Left ventricle myocardium inferior (tissue), 1 donor: ENCODE data around the gene TSACC. TPM values are rescaled to one million over a fixed set of nuclear protein-coding genes. Genes with fewer than 3 reads are reported as not detected.
"Not testable (repeated sequence)": the region's sequence is repeated elsewhere in the genome, so short reads cannot be mapped to it uniquely, and the experiment has no call there.

ENCODE experiments used
- DNase-seq: peaks from one replicate; pipeline ENCODE4 v3.0.0-alpha.2; 2020
- H3K27ac ChIP-seq: fragments of 200-600 bp; replicated peaks from 2 replicates; pipeline ENCODE4 v1.8.0; 2021
- H3K27me3 ChIP-seq: fragments of 200-600 bp; 2 replicates; pipeline ENCODE4 v1.8.0; 2021; ENCODE audit warnings: low read depth
- H3K36me3 ChIP-seq: fragments of 200-600 bp; 2 replicates; pipeline ENCODE4 v1.8.0; 2021
- H3K4me1 ChIP-seq: fragments of 200-600 bp; 2 replicates; pipeline ENCODE4 v1.8.0; 2021
- H3K4me3 ChIP-seq: fragments of 200-600 bp; 2 replicates; pipeline ENCODE4 v1.8.0; 2021; ENCODE audit warnings: mild to moderate bottlenecking, moderate library complexity
- H3K9me3 ChIP-seq: fragments of 200-600 bp; replicated peaks from 2 replicates; pipeline ENCODE4 v1.8.0; 2021
- intact Hi-C: fragments of 100-400 bp; cut with micrococcal nuclease; formaldehyde crosslinking; loops from one replicate; pipeline ENCODE4 v1.11.0; 2022
- total RNA-seq: library from RNA; stranded (reverse); fragmentation: NEBNext Ultra II Directional; extraction: Animal tissue kit (Norgen Biotek cat#: 25700); gene quantifications from one replicate; pipeline ENCODE4 v1.2.1, GENCODE V29; 2021
- TF ChIP-seq, protein P1 (sequence below): fragments of 200-600 bp; IDR thresholded peaks from 2 replicates; pipeline ENCODE4 v1.8.0; 2021; ENCODE audit warnings: antibody characterized with exemption, mild to moderate bottlenecking, borderline replicate concordance
- donor health status: DM: no; HTN: yes; CAD: no; lungs with severe emphysema.

Gene TSACC
- total RNA-seq, 1 donor from 2014 or later, result 0.58 TPM

DNA sequence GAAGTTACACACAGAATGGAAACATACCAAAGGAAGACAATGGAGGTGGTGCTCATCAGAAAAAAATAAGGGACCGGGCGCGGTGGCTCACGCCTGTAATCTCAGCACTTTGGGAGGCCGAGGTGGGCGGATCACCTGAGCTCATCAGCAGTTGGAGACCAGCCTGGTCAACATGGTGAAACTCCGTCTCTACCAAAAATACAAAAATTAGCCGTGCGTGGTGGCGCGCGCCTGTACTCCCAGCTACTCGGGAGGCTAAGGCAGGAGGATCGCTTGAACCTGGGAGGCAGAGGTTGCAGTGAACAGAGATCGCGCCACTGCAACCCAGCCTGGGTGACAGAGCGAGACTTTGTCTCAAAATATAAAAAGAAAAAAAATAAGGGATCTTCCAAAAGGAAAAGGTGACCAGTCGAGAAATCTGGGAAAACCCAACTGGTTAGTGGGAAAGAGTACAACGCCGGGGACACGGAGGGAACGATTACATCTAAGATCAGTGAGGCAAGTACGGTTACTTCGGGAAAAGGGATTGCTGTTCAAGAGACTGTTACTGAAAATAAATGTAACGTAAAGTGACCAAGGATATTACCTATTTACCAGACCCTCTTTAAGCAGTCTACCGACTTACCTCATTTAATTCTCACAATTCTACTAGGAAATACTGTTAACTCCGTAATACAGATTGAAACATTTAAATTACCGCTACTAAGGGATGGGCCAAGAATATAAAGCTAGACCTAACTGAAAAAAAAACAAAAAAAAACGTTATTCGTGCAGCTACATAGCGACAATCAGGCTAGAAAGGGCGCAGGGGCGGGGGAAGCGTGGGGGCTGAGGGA lies 1.1 kb upstream of the TSACC start:
- H3K36me3 ChIP-seq, result peaks cover 36% of the 10 kb centered on the region
- intact Hi-C loops, result no loop called here
- no peaks in the 10 kb centered on the region for H3K27me3 ChIP-seq
- TF ChIP-seq, protein P1, sequence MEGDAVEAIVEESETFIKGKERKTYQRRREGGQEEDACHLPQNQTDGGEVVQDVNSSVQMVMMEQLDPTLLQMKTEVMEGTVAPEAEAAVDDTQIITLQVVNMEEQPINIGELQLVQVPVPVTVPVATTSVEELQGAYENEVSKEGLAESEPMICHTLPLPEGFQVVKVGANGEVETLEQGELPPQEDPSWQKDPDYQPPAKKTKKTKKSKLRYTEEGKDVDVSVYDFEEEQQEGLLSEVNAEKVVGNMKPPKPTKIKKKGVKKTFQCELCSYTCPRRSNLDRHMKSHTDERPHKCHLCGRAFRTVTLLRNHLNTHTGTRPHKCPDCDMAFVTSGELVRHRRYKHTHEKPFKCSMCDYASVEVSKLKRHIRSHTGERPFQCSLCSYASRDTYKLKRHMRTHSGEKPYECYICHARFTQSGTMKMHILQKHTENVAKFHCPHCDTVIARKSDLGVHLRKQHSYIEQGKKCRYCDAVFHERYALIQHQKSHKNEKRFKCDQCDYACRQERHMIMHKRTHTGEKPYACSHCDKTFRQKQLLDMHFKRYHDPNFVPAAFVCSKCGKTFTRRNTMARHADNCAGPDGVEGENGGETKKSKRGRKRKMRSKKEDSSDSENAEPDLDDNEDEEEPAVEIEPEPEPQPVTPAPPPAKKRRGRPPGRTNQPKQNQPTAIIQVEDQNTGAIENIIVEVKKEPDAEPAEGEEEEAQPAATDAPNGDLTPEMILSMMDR, result no peak
- peaks cover 32% of the 10 kb centered on the region for H3K4me1 ChIP-seq
- H3K9me3 ChIP-seq, result no peaks in the 10 kb centered on the region
- peak overlapping the region; percentile 75 for H3K4me3 ChIP-seq
- peak overlapping the region; percentile 94 for H3K27ac ChIP-seq
- no peak for DNase-seq

DNA sequence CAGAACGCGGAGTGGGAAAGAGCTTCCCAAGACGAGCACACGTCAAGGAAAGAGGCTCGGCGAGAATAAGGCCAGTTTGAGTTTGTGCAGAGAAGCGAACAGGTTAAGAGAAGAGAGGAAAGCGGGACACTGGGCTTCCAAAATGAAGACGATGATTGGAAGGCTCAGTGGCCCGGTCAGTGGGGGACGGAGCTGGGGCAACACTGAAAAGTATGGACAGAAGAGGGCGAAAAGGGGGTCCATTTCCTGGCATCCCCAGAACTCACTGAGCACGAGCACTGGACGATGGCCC lies 492 bp upstream of the TSACC start:
- Histone ChIP-seq H3K9me3 (no peaks in the 10 kb centered on the region), H3K4me3 (peak overlapping the region; percentile 75), H3K27me3 (no peaks in the 10 kb centered on the region), H3K36me3 (peaks cover 30% of the 10 kb centered on the region), H3K4me1 (peaks cover 32% of the 10 kb centered on the region), H3K27ac (peak overlapping the region; percentile 94)
- TF ChIP-seq, protein P1, result no peak
- intact Hi-C loops, result no loop called here
- no peak for DNase-seq

DNA sequence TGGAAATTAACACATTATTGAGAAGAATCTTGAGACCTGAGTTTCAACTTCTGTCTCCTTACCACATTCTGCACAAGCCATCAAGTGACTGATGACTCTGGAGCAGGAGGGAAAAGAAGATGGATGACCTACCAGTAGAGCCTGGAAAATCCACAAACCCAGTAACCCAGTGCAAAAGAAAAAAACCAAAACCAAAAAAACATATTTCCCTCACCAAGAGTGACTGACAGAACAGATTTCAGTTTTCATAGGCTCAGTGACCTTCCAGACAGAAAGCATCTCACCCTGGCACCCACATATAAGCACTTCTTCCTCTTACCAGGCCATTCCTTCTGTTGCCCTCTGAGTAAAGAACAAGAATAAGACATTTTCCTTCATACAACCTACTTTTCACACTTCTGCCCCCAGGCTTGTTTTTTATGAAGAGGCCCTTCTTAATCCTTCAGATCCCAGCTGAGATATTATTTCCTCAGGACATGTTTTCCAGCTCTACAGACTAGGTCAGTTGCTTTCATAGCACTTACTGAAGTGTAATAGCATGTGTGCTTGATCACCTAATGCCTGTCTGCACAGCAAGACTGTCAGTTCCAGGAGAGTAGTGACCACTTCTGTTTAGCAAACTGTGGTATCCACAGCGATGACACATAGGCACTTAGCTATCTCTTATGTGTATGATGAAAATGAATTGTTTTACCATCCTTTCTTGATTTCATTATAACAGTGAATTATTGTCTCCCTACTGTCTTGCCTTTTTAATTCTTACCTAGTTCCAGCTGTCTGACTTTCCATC lies 4.0 kb downstream of the TSACC start:
- H3K27me3 ChIP-seq, result peaks cover 25% of the 10 kb centered on the region
- peaks cover 6% of the 10 kb centered on the region for H3K4me1 ChIP-seq
- TF ChIP-seq, protein P1, result no peak
- no peaks in the 10 kb centered on the region for H3K36me3 ChIP-seq
- no peak overlapping the region for H3K27ac ChIP-seq
- intact Hi-C loops, result no loop called here
- H3K9me3 ChIP-seq, result no peaks in the 10 kb centered on the region
- H3K4me3 ChIP-seq, result no peak overlapping the region
- DNase-seq, result no peak

DNA sequence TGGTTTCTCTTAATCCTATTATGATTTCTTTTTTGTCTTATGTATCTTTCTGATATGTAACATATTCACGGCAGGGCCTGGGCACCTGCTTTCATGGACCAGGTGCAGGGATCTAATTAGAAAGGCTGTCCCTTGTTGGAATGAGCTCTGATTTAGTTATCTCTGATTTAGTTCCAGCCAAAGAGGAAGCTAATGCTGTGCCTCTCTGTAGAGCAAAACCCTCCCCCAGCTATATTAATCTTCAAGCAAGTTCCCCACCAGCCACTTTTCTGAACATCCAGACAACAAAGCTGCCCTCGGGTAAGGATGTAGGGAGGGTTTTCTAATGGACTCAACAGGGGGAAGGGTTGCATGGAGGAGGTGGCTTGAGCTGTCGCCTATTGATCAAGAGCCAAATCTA lies 6.1 kb downstream of the TSACC start:
- Histone ChIP-seq H3K27me3 (peaks cover 33% of the 10 kb centered on the region), H3K4me1 (no peaks in the 10 kb centered on the region), H3K36me3 (no peaks in the 10 kb centered on the region), H3K27ac (no peak overlapping the region), H3K4me3 (no peak overlapping the region), H3K9me3 (no peaks in the 10 kb centered on the region)
- no peak for DNase-seq
- intact Hi-C loops, result no loop called here
- TF ChIP-seq, protein P1, result no peak

DNA sequence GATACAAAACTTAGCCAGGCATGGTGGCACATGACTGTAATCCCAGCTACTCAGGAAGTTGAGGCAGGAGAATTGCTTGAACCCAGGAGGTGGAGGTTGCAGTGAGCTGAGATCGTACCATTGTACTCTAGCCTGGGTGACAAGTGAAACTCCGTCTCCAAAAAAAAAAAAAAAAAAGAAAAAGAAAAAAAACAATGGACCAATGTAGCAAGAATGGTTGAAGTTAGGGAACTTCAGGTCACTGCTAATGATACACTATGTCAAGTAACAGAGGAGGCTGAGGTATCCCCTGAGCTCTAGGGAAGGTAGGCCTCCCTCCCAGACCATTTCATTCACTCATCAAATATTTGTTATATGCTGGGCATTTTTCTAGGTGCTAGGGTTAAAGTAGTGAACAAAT lies 7.7 kb downstream of the TSACC start:
- H3K36me3 ChIP-seq, H3K27ac ChIP-seq, H3K9me3 ChIP-seq, H3K4me1 ChIP-seq, H3K4me3 ChIP-seq, DNase-seq, intact Hi-C loops: not testable (repeated sequence)
- peaks cover 39% of the 10 kb centered on the region for H3K27me3 ChIP-seq

DNA sequence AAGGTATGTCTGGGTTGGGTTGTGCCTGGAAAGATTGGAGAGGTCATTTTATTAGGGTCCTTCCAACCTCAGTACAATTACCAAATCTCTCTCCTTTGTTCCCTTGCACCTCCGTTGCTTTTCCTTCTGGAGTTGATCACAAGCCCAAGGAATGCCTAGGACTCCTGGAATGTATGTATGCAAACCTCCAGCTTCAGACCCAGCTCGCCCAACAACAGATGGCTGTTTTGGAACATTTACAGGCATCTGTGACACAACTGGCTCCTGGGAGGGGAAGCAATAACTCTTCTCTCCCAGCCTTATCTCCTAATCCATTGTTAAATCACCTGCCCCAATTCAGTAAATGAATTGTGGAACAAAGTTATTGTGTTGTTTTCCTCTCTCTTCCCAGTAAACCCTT lies 8.3 kb downstream of the TSACC start:
- Histone ChIP-seq H3K4me3 (no peak overlapping the region), H3K9me3 (no peaks in the 10 kb centered on the region), H3K27ac (no peak overlapping the region), H3K27me3 (peaks cover 41% of the 10 kb centered on the region), H3K36me3 (no peaks in the 10 kb centered on the region), H3K4me1 (no peaks in the 10 kb centered on the region)
- TF ChIP-seq, protein P1, result no peak
- no peak for DNase-seq
- intact Hi-C loops, result no loop called here
